DND-41 (cell line): ENCODE data around the gene TMEM63B.

Experiments used
- EZH2 ChIP-seq: IDR thresholded peaks from 3 replicates; pipeline ENCODE4 v1.6.1; 2012; ENCODE audit warnings: borderline replicate concordance, low read depth, mild to moderate bottlenecking, moderate library complexity, low read length, inconsistent platforms; ENCODE audit not compliant: severe bottlenecking
- TF ChIP-seq, protein P1 (sequence below): IDR thresholded peaks from 2 replicates; pipeline ENCODE4 v1.5.1; 2012; ENCODE audit warnings: borderline replicate concordance, low read length, moderate library complexity, mild to moderate bottlenecking; ENCODE audit not compliant: poor library complexity, severe bottlenecking; ENCODE audit errors: extremely low read depth

DNA sequence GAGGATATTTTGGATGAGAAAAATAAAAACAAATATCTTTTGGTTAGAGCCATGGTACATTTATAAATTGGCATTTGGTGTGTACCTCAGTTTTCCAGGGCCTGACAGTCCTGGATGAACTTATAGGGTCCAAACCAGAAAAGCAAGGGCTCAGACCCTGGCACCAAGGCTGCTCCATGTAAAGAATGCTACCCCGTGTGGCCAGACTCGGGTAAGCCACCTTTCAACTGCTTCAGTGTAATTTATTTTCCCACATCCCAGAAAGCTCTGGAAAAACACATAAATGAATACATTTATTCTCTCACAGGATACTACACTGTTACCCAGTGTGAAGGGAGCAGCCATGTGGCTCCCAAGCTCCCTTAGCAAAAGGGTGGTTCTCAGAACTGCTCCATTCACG lies 13.9 kb upstream of the TMEM63B start:
- TF ChIP-seq, protein P1, sequence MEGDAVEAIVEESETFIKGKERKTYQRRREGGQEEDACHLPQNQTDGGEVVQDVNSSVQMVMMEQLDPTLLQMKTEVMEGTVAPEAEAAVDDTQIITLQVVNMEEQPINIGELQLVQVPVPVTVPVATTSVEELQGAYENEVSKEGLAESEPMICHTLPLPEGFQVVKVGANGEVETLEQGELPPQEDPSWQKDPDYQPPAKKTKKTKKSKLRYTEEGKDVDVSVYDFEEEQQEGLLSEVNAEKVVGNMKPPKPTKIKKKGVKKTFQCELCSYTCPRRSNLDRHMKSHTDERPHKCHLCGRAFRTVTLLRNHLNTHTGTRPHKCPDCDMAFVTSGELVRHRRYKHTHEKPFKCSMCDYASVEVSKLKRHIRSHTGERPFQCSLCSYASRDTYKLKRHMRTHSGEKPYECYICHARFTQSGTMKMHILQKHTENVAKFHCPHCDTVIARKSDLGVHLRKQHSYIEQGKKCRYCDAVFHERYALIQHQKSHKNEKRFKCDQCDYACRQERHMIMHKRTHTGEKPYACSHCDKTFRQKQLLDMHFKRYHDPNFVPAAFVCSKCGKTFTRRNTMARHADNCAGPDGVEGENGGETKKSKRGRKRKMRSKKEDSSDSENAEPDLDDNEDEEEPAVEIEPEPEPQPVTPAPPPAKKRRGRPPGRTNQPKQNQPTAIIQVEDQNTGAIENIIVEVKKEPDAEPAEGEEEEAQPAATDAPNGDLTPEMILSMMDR, result peak; percentile 33
- TF ChIP-seq EZH2, result no peak
